GF-D8 (cell line): ENCODE measurements around the gene TP73.
A peak's percentile ranks its signal among the peaks of the same experiment; 100 is the strongest.
"Not testable (repeated sequence)": the region's sequence is repeated elsewhere in the genome, so short reads cannot be mapped to it uniquely, and the experiment has no call there.

Source experiments
- DNase-seq: peaks from one replicate; lab custom pipeline; 2025; lab: John Stamatoyannopoulos, UW

TP73 gene

DNA sequence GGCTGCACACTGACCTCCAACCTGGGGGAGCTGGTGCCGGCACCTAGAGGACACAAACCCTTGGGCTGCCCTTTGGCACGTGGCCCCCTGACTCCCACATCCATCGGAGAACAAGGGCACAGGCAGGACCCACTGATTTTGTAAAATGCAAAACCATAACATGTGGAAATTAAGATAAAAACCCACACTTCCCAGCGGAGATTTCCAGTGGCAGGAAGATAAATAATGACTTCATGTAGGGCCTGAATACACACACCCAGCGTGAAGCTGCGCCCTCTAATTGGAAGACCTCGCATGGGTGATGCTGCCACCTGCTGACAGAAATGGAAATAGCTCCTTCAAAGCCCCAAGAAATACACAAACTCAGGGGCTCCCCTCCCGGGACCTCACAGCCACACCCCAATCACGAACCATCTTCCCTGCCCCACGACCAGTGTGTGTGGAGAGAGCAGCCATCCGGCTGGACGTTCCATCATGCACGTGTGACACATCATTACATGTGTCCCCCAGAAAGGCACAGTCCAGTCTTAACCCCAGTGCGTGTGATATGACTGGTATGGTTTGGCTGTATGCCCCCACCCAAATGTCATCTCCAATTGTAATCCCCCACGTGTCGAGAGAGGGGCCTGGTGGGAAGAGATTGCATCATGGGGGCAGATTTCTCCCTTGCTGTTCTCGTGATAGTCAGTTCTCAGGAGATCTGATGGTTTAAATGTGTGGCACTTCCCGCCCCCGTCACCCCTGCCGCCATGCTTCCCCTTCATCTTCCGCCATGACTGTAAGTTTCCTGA is 33.2 kb upstream of the TP73 start:
- peak; percentile 48 for DNase-seq

DNA sequence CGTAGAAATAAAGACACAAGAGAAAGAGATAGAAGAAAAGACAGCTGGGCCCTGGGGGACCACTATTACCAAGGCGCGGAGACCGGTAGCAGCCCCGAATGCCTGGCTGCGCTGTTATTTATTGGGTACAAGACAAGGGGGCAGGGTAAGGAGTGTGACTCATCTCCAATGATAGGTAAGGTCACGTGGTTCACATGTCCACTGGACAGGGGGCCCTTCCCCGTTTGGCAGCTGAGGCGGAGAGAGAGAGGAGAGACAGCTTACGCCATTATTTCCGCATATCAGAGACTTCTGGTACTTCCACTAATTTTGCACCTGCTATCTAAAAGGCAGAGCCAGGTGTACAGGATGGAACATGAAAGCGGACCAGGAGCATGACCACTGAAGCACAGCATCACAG is 31.6 kb upstream of the TP73 start:
- no peak for DNase-seq

- not testable (repeated sequence) for DNase-seq
These were observed 31.1 kb upstream of the TP73 start for GRCh38 chr1:3621151-3621671.

GRCh38 chr1:3622102-3622501 is 30.2 kb upstream of the TP73 start:
- DNase-seq, result not testable (repeated sequence)

DNA sequence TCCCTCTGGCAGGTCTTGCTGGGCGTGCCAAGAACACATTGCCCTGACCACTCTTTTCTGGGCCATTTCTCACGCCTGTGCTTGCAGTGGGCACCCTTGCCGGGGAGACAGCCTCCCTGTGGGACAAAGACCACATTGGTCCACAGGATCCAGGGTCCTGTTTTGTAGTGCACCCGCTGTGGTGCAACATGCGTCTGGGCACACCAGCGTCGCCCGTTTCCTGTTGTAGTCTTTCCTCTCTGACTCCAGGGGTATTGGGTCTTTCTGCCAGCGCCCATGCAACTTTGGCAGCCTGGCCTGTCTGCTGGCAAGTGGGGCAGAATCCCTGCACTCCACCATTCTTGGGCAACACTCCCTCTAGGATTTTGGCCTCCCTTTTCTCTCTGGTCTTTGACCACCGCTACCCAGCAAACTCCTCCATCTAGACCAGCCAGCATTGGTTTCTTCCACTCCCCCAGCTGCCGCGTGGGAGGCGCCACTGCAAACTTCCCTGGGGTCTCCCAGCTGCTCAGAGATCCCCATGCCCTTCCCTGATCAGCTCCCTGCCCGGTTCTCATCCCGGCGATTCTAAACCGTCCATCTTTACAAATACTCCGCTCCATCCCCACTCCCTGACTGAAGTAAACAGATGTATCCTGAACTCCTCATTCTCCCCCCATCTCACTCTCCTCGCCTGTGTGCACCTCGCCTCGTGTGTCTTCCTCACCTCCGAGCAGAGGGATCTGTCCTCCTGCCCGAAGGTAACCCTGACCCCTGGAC is 28.7 kb upstream of the TP73 start:
- no peak for DNase-seq

DNA sequence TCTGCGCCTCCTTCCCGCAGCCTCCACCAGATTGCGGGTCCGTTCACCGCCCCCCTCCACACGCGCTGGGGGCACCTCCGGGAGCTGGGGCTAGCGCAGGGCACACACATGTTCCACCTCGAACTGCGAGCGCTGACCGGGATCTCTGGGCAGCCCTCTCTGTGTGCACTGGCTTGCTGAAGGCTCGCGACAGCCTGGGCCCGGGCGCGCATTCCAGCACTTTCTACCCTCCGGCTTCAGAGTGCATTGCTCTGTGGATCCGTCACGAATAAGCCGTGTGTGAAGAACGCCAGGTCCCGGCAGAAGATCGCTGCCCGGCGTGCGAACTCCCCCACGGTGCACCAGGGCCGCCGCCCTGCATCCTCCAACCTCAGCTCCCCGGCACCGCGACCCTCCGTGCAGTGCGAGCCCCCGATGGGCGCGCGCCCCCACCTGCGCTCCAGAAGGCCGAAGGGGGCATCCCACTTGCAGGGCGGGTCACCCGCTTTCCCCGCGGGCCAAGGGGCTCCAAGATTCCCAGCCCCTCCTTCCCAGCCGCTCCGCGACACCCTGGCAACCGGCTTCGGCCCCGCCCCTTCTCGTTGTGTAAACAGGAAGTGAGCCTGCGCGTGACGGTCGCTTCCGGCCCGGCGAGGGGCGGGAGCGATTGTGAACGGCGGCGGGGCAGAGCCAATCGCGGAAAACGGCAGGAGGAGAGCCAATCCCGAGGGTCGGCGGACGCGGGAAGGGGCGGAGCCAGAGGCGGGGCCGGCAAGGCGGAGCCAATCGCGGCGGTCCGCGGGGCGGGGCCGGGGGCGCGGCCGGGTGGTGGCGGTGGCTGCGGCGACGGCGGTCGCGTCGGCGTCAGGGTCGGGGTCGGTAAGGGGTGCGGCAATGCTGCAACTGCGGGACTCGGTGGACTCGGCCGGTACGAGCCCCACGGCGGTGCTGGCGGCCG is 27.8 kb upstream of the TP73 start, which contains the start of gene TPRG1L:
Gene TPRG1L, plus strand, starts transcription at position 816 of the 937 bp plus-strand sequence. Its CDS starts 58 bp downstream, at position 874.
- peak; percentile 85 for DNase-seq

- no peak for DNase-seq
These were observed 27.0 kb upstream of the TP73 start for GRCh38 chr1:3625151-3625907.

DNA sequence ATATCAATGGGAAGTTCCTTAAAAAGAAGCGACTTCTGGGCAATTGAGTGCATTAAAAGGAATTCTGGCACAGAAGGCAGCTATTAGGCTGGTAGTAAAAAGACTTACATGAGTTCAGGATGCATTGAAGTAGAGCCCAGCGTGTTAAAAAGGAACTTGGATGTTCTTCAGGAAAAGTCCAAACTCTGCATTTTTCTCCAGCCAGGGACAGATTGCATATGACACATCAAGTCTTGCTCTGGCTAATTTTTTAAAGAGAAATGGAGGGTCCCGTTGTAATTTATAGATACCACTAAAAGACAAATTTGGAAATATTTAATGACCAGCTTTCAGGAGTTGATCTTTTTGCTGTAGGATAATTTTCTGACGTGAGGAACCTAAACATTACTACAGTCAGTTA is 26.3 kb upstream of the TP73 start:
- DNase-seq, result no peak

GRCh38 chr1:3627515-3628253 is 24.6 kb upstream of the TP73 start:
- DNase-seq, result no peak

GRCh38 chr1:3628445-3628844 is 23.9 kb upstream of the TP73 start:
- no peak for DNase-seq

DNA sequence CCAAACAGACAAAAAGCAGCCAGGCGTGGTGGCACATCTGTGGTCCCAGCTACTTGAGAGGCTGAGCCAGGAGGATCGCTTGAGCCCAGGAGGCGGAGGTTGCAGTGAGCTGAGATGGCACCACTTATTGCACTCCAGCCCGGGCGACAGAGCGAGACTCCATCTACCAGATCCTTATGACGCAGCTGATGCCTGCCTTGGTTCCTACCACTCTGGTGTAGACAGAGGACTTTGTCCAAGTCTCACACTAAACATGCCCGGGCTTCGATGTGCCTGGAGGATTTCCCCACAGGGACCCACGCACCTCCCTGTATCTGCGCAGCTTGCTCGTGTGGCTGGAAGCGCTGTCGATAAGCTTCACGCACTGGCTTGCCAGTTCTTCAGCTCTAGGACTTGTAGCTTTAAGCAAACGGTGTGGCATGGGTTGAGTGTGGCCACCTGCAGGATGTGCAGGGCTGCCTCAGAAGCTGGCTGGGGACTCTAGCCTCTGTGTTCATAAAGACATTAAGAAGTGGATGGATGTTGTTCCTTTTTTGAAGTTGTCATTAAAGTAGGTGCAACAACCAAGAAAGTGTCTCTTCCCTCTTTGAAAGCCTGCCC is 22.7 kb upstream of the TP73 start:
- DNase-seq, result no peak

- no peak for DNase-seq
These were observed 22.1 kb upstream of the TP73 start for GRCh38 chr1:3630161-3630611.

- DNase-seq, result no peak
These were observed 21.4 kb upstream of the TP73 start for GRCh38 chr1:3630914-3631313.

GRCh38 chr1:3631320-3632260 is 20.7 kb upstream of the TP73 start:
- DNase-seq, result no peak

DNA sequence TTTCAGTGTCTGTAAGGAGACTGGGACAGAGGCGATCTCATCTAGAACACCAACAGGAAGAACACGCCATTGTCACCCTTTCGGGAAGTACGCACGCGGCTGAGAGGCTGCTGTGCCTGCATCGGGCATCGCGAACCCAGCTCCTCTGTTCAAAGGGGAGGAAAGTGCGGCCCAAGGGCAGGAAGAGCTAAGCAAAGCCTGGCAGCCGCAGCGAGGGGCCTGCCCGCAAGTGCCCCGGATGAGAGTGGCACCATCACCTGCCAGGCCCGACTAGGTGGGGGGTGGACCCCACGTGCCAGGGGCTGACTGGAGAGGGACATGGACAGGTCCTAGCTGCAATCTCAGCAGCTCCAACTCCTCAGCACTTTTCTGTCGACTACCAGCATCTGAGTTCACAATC is 20.0 kb upstream of the TP73 start:
- DNase-seq, result no peak

- no peak for DNase-seq
These were observed 19.5 kb upstream of the TP73 start for GRCh38 chr1:3632716-3633343.

DNA sequence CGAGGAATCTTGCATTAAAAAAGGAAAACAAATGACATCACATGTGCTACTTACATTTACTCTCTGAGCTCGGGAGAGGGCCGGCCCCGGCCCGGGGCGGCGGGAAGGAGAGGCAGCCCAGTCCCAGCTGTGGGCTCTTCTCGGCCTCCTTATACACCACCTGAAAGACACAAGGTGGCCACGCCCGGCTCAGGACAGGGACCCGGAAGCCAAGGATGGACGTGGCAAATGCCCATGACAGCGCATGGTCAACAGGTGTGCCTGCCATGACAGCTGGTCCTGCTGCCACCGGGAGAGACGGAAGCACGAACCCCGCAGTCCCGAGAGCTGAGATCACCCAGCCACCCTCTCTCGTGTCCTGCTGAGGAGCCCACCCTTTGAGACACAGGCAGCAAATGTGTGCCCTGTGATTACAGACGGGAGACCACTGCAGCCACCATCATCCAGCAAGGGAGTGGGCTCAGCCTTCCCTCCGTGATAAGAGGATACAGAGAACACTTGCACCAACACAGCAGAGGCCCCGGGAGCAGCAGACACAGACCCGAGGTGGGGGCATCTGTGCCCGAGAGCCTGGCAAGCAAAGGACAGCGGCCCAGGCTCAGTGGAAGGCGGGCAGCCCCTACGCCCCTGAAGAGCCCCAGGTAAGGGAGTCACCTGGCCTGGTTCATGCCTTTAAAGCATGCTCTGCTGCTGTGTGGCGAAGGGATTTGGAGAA is 18.8 kb upstream of the TP73 start:
- no peak for DNase-seq
